ENCODE results near the gene SLCO2A1. TPM values are rescaled to one million over a fixed set of nuclear protein-coding genes. Genes with fewer than 3 reads are reported as not detected.

SLCO2A1 gene
- total and polyA plus RNA-seq, 2 donors (not counting 1 experiment from before 2014, with no cell fraction given): not detected

DNA sequence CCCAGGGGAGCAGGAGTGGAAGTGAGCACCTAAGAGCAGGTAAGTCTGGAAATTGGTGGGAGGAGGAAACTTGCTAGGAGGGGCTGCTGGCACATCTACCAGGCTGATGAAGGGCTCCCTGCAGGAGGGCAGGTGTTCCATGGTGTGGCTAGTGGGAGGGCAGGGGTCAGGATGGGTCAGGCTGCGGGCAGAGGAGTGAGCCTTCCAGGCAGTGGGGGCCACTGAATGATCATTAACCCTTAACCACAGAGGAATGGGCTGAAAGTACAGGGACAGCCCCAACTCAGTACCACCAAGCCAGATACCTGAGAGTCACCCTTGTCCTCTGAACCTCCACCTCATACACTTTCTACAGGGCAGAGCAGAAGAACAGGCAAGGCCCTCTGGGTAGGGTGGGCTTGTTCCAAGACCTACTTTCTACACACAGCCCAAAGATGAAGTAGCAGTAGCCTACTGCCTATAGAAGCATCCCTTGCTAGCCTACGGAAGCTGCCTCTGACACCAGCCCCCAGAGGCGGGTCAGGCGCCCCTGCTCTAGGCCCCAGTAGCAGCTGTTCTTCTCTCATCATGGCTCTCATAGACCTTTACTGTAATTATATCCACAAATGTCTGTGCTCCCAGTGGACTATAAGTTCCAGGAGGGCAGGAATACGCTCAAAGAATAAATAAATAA lies 138.6 kb downstream of the SLCO2A1 start:
- CTCF ChIA-PET: no interaction called here
- Mint-ChIP-seq H3K27me3 (peaks cover 37% of the 10 kb centered on the region), H3K4me3 (no peak overlapping the region), H3K27ac (no peak overlapping the region), H3K4me1 (peaks cover 10% of the 10 kb centered on the region), H3K9me3 (ENCODE audit: insufficient read depth) (no peaks in the 10 kb centered on the region)
- H3K9ac ChIP-seq (ENCODE audit: low read length): no peak overlapping the region
- no peak overlapping the region for H3K4me3 ChIP-seq (ENCODE audit: control extremely low read depth in 1 of 5, extremely low read depth in 1 of 5, insufficient read depth in 1 of 5, low read depth in 2 of 5, low read length in 4 of 5)
- H3K36me3 ChIP-seq (replicated peaks in 1 of 2; ENCODE audit: control extremely low read depth in 1 of 2, control insufficient read depth in 1 of 2, extremely low read depth in 1 of 2, insufficient read depth in 2 of 2, low read length in 1 of 2): no peaks in the 10 kb centered on the region
- DNase-seq: no peak
- peaks cover 0 to 20% (median 5%) of the 10 kb centered on the region in 4 experiments for H3K27me3 ChIP-seq (replicated peaks in 1 of 4; ENCODE audit: control extremely low read depth in 1 of 4, control insufficient read depth in 3 of 4, insufficient read depth in 4 of 4, low read length in 3 of 4)
- H3K27ac ChIP-seq (ENCODE audit: low read length in 2 of 2): no peak overlapping the region
- H3K4me2 ChIP-seq (replicated peaks; ENCODE audit: low read depth, low read length, poor library complexity, severe bottlenecking): no peak overlapping the region
- POLR2A ChIA-PET: no interaction called here
- H3K9me3 ChIP-seq (ENCODE audit: control extremely low read depth in 1 of 3, control insufficient read depth in 2 of 3, insufficient read depth in 1 of 3, low read length in 2 of 3): no peaks in the 10 kb centered on the region
- no peak for ATAC-seq (ENCODE audit: low read depth)
- H4K20me1 ChIP-seq (ENCODE audit: control insufficient read depth, insufficient read depth, low read length, poor library complexity, severe bottlenecking): no peaks in the 10 kb centered on the region
- H3K79me2 ChIP-seq (ENCODE audit: control insufficient read depth, insufficient read depth, low read length): no peaks in the 10 kb centered on the region
- no peak overlapping the region for H2AFZ ChIP-seq (ENCODE audit: insufficient read depth, low read depth, low read length, poor library complexity, severe bottlenecking)
- peaks cover 3% of the 10 kb centered on the region in 2 donors for H3K4me1 ChIP-seq (ENCODE audit: control insufficient read depth in 2 of 2, insufficient read depth in 2 of 2, low read length in 2 of 2)
- no peak for TF ChIP-seq EZH2 (IDR thresholded peaks at IDR 0.05; ENCODE audit: borderline replicate concordance, insufficient read depth, low read depth, low read length, poor library complexity, severe bottlenecking)
- TF ChIP-seq, protein P1, sequence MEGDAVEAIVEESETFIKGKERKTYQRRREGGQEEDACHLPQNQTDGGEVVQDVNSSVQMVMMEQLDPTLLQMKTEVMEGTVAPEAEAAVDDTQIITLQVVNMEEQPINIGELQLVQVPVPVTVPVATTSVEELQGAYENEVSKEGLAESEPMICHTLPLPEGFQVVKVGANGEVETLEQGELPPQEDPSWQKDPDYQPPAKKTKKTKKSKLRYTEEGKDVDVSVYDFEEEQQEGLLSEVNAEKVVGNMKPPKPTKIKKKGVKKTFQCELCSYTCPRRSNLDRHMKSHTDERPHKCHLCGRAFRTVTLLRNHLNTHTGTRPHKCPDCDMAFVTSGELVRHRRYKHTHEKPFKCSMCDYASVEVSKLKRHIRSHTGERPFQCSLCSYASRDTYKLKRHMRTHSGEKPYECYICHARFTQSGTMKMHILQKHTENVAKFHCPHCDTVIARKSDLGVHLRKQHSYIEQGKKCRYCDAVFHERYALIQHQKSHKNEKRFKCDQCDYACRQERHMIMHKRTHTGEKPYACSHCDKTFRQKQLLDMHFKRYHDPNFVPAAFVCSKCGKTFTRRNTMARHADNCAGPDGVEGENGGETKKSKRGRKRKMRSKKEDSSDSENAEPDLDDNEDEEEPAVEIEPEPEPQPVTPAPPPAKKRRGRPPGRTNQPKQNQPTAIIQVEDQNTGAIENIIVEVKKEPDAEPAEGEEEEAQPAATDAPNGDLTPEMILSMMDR (IDR thresholded peaks at IDR 0.05): no peak
- intact Hi-C loops (cut with micrococcal nuclease): no loop called here
- 95% methylated on average over 2 of the region's 5 CpGs for WGBS (ENCODE audit: insufficient coverage)

DNA sequence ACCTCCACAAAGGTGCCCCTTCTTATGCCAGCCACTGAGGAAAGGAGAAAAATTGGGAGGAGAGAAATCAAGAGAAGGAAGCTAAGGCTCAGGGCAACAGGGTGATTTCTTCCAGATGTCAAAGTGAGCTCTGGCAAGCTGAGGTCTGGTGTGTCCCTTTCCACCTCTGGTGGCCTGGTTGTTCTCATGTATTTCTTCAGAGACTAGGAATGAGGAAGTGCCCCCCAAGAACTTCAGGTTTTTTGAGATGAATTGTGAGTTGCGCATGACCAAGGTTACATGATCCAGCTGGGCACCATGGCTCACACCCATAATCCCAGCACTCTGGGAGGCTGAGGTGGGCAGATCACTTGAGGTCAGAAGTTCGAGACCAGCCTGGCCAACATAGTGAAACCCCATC lies 139.7 kb downstream of the SLCO2A1 start:
- Histone ChIP-seq H3K4me3 (ENCODE audit: control extremely low read depth in 1 of 5, extremely low read depth in 1 of 5, insufficient read depth in 1 of 5, low read depth in 2 of 5, low read length in 4 of 5) (no peak overlapping the region), H3K4me2 (replicated peaks; ENCODE audit: low read depth, low read length, poor library complexity, severe bottlenecking) (no peak overlapping the region), H3K27ac (ENCODE audit: low read length in 2 of 2) (no peak overlapping the region), H3K36me3 (replicated peaks in 1 of 2; ENCODE audit: control extremely low read depth in 1 of 2, control insufficient read depth in 1 of 2, extremely low read depth in 1 of 2, insufficient read depth in 2 of 2, low read length in 1 of 2) (no peaks in the 10 kb centered on the region), H4K20me1 (ENCODE audit: control insufficient read depth, insufficient read depth, low read length, poor library complexity, severe bottlenecking) (no peaks in the 10 kb centered on the region), H3K4me1 (ENCODE audit: control insufficient read depth in 2 of 2, insufficient read depth in 2 of 2, low read length in 2 of 2) (no peaks in the 10 kb centered on the region), H3K27me3 (replicated peaks in 1 of 4; ENCODE audit: control extremely low read depth in 1 of 4, control insufficient read depth in 3 of 4, insufficient read depth in 4 of 4, low read length in 3 of 4) (peaks cover 0 to 17% (median 4%) of the 10 kb centered on the region in 4 experiments), H3K79me2 (ENCODE audit: control insufficient read depth, insufficient read depth, low read length) (no peaks in the 10 kb centered on the region), H3K9ac (ENCODE audit: low read length) (no peak overlapping the region), H2AFZ (ENCODE audit: insufficient read depth, low read depth, low read length, poor library complexity, severe bottlenecking) (no peak overlapping the region), H3K9me3 (ENCODE audit: control extremely low read depth in 1 of 3, control insufficient read depth in 2 of 3, insufficient read depth in 1 of 3, low read length in 2 of 3) (no peaks in the 10 kb centered on the region)
- Mint-ChIP-seq H3K27ac (no peak overlapping the region), H3K9me3 (ENCODE audit: insufficient read depth) (no peaks in the 10 kb centered on the region), H3K4me1 (peaks cover 6% of the 10 kb centered on the region), H3K4me3 (no peak overlapping the region), H3K27me3 (peaks cover 39% of the 10 kb centered on the region)
- DNase-seq (no peak), ATAC-seq (ENCODE audit: low read depth) (no peak)
- POLR2A ChIA-PET: no interaction called here
- intact Hi-C loops (cut with micrococcal nuclease): no loop called here
- WGBS (ENCODE audit: insufficient coverage): 100% methylated on average over 1 of the region's 2 CpGs
- CTCF ChIA-PET: no interaction called here
- TF ChIP-seq, protein P1 (IDR thresholded peaks at IDR 0.05): no peak
- TF ChIP-seq EZH2 (IDR thresholded peaks at IDR 0.05; ENCODE audit: borderline replicate concordance, insufficient read depth, low read depth, low read length, poor library complexity, severe bottlenecking): no peak
